Measurements from ENCODE around the gene NOP16. TPM values are rescaled to one million over a fixed set of nuclear protein-coding genes. Genes with fewer than 3 reads are reported as not detected.

Gene NOP16
- total and polyA plus RNA-seq, 9 donors: 8.9 to 27.0 (median 16.3) TPM

DNA sequence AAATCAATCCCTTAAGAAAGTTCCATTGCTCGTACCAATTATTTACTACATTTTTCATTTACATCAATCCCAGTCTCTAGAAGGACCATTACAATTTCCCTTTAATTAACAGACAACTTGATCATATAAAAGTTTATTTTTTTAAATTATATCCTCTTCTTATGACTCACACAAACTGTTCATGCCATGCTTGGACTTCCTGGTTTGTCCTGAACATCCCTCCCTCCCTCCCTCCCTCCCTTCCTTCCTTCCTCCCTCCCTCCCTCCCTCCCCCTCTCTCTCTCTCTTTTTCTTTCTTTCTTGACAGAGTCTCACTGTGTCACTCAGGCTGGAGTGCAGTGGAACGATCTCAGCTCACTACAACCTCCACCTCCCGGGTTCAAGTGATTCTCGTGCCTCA lies 39.6 kb upstream of the NOP16 start:
- 67 to 80% (median 76%) methylated on average over 4 of the region's 4 CpGs for WGBS, 3 donors
- no peak overlapping the region for H3K4me3 ChIP-seq
- TF ChIP-seq CTCF (IDR thresholded peaks at IDR 0.05) (no peak), POLR2A (IDR thresholded peaks at IDR 0.05) (no peak), EP300 (IDR thresholded peaks at IDR 0.05) (no peak)
- H3K27me3 ChIP-seq: no peaks in the 10 kb centered on the region
- H3K27ac ChIP-seq: no peak overlapping the region
- H3K9me3 ChIP-seq: no peaks in the 10 kb centered on the region
- no peaks in the 10 kb centered on the region for H3K4me1 ChIP-seq (ENCODE audit: insufficient read depth)
- intact Hi-C loops (cut with DNase I): no loop called here
- no peak for DNase-seq
- no peaks in the 10 kb centered on the region for H3K36me3 ChIP-seq

DNA sequence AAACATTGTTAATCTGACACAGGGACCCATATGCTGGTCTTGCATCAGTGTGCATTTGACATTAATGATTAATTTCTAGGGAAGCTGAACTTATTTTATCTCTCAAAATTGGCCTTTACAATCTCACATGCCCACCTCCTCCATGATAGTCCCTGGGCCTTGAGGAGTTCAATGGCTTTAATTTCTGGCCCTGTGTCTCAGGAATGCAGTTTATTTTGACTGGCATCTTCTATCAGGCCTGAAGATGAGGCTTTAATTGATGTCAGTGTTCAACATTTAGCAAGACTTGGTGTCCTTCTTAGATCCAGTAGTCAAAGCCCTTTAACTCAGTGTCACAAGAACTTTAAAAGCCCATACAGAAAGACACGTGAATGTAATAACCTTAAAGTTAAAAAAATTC lies 38.5 kb upstream of the NOP16 start:
- no peak for DNase-seq
- TF ChIP-seq POLR2A (IDR thresholded peaks at IDR 0.05) (no peak), CTCF (IDR thresholded peaks at IDR 0.05) (no peak), EP300 (IDR thresholded peaks at IDR 0.05) (no peak)
- no peak overlapping the region for H3K4me3 ChIP-seq
- WGBS, 3 donors: 75 to 83% (median 82%) methylated on average over 1 of the region's 1 CpG
- H3K27me3 ChIP-seq: no peaks in the 10 kb centered on the region
- intact Hi-C loops (cut with DNase I): no loop called here
- no peaks in the 10 kb centered on the region for H3K36me3 ChIP-seq
- H3K9me3 ChIP-seq: no peaks in the 10 kb centered on the region
- no peak overlapping the region for H3K27ac ChIP-seq
- H3K4me1 ChIP-seq (ENCODE audit: insufficient read depth): no peaks in the 10 kb centered on the region

DNA sequence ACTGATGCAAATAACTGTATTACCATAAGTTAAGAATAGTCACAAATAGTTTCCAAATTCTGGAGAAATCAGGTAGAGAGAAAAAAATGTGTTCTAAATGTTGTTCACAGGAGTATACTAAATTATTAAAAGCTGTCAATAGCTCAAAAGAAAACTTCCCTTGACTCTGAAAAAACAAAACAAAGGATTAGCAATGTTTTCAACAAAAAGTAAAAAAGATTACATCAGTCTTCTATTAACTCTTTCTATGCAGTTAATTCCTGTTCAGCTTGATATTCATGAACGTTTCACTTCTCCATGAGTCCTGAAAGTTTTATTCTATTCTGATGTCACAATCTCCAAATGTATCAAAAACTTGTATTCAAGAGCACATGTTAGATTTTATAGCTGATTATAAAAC lies 37.4 kb upstream of the NOP16 start:
- Histone ChIP-seq H3K4me3 (no peak overlapping the region), H3K27ac (no peak overlapping the region), H3K4me1 (ENCODE audit: insufficient read depth) (no peaks in the 10 kb centered on the region), H3K9me3 (no peaks in the 10 kb centered on the region), H3K36me3 (no peaks in the 10 kb centered on the region), H3K27me3 (no peaks in the 10 kb centered on the region)
- intact Hi-C loops (cut with DNase I): no loop called here
- TF ChIP-seq CTCF (IDR thresholded peaks at IDR 0.05) (no peak), EP300 (IDR thresholded peaks at IDR 0.05) (no peak), POLR2A (IDR thresholded peaks at IDR 0.05) (no peak)
- no peak for DNase-seq
- WGBS, 3 donors: 86 to 91% (median 86%) methylated on average over 1 of the region's 1 CpG

- TF ChIP-seq EP300 (IDR thresholded peaks at IDR 0.05): no peak
- no peak for TF ChIP-seq POLR2A (IDR thresholded peaks at IDR 0.05)
- TF ChIP-seq CTCF (IDR thresholded peaks at IDR 0.05): no peak
- DNase-seq: no peak
- intact Hi-C loops (cut with DNase I): no loop called here
- Histone ChIP-seq H3K4me3 (no peak overlapping the region), H3K4me1 (ENCODE audit: insufficient read depth) (no peaks in the 10 kb centered on the region), H3K9me3 (no peaks in the 10 kb centered on the region), H3K36me3 (no peaks in the 10 kb centered on the region), H3K27ac (no peak overlapping the region), H3K27me3 (no peaks in the 10 kb centered on the region)
- 88 to 94% (median 89%) methylated on average over 1 of the region's 1 CpG for WGBS, 3 donors
Observed at GRCh38 chr5:176425138-176425537, 36.7 kb upstream of the NOP16 start.

DNA sequence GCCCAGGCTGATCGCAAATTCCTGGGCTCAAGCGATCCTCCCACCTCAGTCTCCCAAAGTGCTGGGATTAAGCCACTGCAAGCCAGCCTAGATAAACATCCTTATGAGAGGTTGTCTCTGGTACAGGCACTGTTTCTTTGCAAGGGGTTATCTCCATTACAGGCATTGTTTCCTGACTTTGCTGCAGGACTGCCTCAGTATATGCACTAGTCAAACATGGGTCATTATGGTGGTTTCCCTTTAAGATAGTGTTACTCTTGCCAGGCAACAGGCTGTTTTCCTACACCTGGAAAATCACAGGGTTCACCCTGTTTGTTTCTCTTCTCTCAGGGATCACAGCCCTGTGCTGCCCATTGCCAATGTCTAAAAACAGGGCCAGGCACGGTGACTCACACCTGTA lies 35.8 kb upstream of the NOP16 start:
- H3K4me1 ChIP-seq (ENCODE audit: insufficient read depth): no peaks in the 10 kb centered on the region
- 78 to 85% (median 79%) methylated on average over 3 of the region's 3 CpGs for WGBS, 3 donors
- H3K27me3 ChIP-seq: no peaks in the 10 kb centered on the region
- TF ChIP-seq POLR2A (IDR thresholded peaks at IDR 0.05) (no peak), EP300 (IDR thresholded peaks at IDR 0.05) (no peak), CTCF (IDR thresholded peaks at IDR 0.05) (no peak)
- no peaks in the 10 kb centered on the region for H3K9me3 ChIP-seq
- no peak for DNase-seq
- H3K36me3 ChIP-seq: no peaks in the 10 kb centered on the region
- intact Hi-C loops (cut with DNase I): no loop called here
- no peak overlapping the region for H3K27ac ChIP-seq
- no peak overlapping the region for H3K4me3 ChIP-seq

Measured in ovary (tissue), 9 donors.